ENCODE measurements around the gene CYS1.
"Not testable (repeated sequence)": the region's sequence is repeated elsewhere in the genome, so short reads cannot be mapped to it uniquely, and the experiment has no call there.

CYS1 gene

DNA sequence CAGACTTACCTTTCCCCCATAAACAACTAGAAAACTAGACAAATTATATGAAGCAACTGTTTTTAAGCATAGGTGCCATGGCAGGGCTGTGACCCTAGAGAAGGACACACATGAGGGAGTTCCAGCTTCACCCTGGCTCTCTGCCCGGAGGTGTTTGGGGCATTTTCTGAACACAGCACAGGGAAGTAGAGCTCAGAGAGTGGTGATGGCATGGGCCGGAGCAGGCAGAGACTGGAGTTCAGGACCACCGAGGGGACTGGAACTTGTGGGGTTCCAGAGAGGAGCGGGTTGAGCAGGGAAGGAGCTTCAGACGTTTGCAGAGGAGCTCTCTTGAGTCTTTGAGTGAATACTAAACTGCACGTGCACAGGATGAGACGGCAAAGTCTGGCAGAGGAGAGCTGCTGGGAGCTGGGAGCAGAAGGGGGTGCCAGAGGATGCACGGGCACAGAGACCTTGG lies 63.4 kb downstream of the CYS1 start:
- peaks cover 9% of the 10 kb centered on the region for H3K4me1 ChIP-seq (ENCODE audit: insufficient read depth, poor library complexity, severe bottlenecking)
- no peaks in the 10 kb centered on the region for H3K27me3 ChIP-seq (ENCODE audit: insufficient read depth, poor library complexity, severe bottlenecking)
- no peak overlapping the region for H3K27ac ChIP-seq (ENCODE audit: poor library complexity, severe bottlenecking)
- no peak overlapping the region for H3K4me3 ChIP-seq (ENCODE audit: severe bottlenecking)
- DNase-seq (ENCODE audit: low spot score) = no peak
- no peak for ATAC-seq (ENCODE audit: low read depth)
- no peaks in the 10 kb centered on the region for H3K9me3 ChIP-seq (ENCODE audit: severe bottlenecking)
- TF ChIP-seq, protein P1, sequence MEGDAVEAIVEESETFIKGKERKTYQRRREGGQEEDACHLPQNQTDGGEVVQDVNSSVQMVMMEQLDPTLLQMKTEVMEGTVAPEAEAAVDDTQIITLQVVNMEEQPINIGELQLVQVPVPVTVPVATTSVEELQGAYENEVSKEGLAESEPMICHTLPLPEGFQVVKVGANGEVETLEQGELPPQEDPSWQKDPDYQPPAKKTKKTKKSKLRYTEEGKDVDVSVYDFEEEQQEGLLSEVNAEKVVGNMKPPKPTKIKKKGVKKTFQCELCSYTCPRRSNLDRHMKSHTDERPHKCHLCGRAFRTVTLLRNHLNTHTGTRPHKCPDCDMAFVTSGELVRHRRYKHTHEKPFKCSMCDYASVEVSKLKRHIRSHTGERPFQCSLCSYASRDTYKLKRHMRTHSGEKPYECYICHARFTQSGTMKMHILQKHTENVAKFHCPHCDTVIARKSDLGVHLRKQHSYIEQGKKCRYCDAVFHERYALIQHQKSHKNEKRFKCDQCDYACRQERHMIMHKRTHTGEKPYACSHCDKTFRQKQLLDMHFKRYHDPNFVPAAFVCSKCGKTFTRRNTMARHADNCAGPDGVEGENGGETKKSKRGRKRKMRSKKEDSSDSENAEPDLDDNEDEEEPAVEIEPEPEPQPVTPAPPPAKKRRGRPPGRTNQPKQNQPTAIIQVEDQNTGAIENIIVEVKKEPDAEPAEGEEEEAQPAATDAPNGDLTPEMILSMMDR (IDR thresholded peaks at IDR 0.05; ENCODE audit: poor library complexity, severe bottlenecking) = no peak
- no peaks in the 10 kb centered on the region for H3K36me3 ChIP-seq (ENCODE audit: low read depth)

DNA sequence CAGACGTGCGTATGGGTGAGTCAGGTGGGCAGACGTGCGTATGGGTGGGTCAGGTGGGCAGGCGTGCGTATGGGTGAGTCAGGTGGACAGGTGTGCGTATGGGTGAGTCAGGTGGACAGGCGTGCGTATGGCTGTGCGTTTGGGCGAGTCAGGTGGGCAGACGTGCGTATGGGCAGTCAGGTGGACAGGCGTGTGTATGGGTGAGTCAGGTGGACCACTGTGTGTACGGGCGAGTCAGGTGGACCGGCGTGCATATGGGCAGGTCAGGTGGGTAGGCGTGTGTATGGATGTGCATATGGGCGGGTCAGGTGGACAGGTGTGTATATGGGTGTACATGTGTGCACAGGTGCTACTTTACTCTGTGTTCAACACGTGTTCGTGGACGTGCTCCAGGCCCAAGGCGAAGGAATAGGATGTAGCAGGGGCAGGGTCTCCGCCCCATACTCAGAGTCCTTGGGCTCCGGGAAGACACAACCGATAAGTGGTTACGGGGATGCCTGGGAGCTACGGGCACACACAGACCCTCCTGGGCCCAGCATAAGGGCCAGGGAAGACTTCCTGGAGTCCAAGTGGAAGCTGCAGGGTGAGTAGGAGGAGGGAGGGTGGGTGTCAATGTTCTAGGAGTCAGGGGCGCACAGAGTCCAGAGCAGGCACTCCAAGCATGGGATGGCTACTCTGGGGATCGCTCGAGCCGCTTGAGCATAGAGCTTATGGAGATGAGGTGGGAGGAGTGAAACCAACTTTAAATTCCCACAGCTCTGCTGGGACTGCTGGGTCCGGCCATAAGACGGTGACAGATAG lies 64.0 kb downstream of the CYS1 start:
- no peaks in the 10 kb centered on the region for H3K27me3 ChIP-seq (ENCODE audit: insufficient read depth, poor library complexity, severe bottlenecking)
- no peaks in the 10 kb centered on the region for H3K9me3 ChIP-seq (ENCODE audit: severe bottlenecking)
- H3K36me3 ChIP-seq (ENCODE audit: low read depth) = no peaks in the 10 kb centered on the region
- ATAC-seq (ENCODE audit: low read depth) (no peak; the same call in 2 of the 3 replicates), DNase-seq (ENCODE audit: low spot score) (no peak)
- TF ChIP-seq, protein P1 (IDR thresholded peaks at IDR 0.05; ENCODE audit: poor library complexity, severe bottlenecking) = no peak
- peaks cover 9% of the 10 kb centered on the region for H3K4me1 ChIP-seq (ENCODE audit: insufficient read depth, poor library complexity, severe bottlenecking)
- no peak overlapping the region for H3K4me3 ChIP-seq (ENCODE audit: severe bottlenecking)
- H3K27ac ChIP-seq (ENCODE audit: poor library complexity, severe bottlenecking) = no peak overlapping the region

DNA sequence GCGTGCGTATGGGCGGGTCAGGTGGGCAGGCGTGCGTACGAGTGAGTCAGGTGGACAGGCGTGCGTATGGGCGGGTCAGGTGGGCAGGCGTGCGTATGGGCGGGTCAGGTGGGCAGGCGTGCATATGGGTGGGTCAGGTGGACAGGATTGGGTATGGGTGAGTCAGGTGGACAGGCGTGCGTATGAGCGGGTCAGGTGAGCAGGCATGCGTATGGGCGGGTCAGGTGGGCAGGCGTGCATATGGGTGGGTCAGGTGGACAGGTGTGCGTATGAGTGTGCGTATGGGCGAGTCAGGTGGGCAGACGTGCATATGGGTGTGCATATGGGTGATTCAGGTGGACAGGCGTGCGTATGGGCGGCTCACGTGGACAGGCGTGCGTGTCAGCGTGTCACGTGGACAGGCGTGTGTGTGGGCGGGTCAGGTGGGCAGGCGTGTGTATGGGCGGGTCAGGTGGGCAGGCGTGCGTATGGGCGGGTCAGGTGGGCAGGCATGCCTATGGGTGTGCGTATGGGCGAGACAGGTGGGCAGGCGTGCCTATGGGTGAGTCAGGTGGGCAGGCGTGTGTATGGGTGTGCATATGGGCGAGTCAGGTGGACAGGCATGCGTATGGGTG lies 64.7 kb downstream of the CYS1 start:
- H3K4me1 ChIP-seq (ENCODE audit: insufficient read depth, poor library complexity, severe bottlenecking); H3K4me3 ChIP-seq (ENCODE audit: severe bottlenecking); H3K27me3 ChIP-seq (ENCODE audit: insufficient read depth, poor library complexity, severe bottlenecking); H3K36me3 ChIP-seq (ENCODE audit: low read depth); DNase-seq (ENCODE audit: low spot score); ATAC-seq (ENCODE audit: low read depth); H3K9me3 ChIP-seq (ENCODE audit: severe bottlenecking); H3K27ac ChIP-seq (ENCODE audit: poor library complexity, severe bottlenecking): not testable (repeated sequence)

DNA sequence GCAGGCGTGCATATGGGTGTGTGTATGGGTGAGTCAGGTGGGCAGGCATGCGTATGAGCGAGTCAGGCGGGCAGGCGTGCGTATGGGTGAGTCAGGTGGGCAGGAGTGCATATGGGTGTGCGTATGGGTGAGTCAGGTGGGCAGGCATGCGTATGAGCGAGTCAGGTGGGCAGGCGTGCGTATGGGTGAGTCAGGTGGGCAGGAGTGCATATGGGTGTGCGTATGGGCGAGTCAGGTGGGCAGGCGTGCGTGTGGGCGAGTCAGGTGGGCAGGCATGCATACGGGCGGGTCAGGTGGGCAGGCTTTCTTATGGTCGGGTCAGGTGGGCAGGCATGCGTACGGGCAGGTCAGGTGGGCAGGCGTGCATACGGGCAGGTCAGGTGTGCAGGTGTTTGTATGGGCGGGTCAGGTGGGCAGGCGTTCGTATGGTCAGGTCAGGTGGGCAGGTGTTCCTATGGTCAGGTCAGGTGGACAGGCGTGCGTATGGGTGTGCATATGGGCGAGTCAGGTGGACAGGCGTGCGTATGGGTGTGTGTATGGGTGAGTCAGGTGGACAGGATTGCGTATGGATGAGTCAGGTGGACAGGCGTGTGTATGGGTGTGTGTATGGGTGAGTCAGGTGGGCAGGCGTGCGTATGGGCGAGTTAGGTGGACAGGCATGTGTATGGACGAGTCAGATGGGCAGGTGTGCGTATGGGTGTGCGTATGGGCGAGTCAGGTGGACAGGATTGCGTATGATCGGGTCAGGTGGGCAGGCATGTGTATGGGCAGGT lies 65.6 kb downstream of the CYS1 start:
- H3K4me1 ChIP-seq (ENCODE audit: insufficient read depth, poor library complexity, severe bottlenecking) = peaks cover 9% of the 10 kb centered on the region
- TF ChIP-seq, protein P1 (IDR thresholded peaks at IDR 0.05; ENCODE audit: poor library complexity, severe bottlenecking) = no peak

DNA sequence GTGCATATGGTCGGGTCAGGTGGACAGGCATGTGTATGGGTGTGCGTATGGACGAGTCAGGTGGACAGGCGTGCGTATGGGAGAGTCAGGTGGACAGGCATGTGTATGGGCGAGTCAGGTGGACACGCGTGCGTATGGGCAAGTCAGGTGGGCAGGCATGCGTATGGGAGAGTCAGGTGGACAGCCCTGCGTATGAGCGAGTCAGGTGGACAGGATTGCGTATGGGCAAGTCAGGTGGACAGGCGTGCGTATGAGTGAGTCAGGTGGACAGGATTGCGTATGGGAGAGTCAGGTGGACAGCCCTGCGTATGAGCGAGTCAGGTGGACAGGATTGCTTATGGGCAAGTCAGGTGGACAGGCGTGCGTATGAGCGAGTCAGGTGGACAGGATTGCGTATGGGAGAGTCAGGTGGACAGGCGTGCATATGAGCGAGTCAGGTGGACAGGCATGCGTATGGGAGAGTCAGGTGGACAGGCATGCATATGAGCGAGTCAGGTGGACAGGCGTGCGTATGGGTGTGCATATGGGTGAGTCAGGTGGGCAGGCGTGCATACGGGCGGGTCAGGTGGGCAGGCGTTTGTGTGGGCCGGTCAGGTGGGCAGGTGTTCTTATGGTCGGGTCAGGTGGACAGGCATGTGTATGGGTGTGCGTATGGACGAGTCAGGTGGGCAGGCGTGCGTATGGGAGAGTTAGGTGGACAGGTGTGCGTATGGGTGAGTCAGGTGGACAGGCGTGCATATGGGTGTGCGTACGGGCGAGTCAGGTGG lies 66.4 kb downstream of the CYS1 start:
- not testable (repeated sequence) for H3K4me1 ChIP-seq (ENCODE audit: insufficient read depth, poor library complexity, severe bottlenecking); DNase-seq (ENCODE audit: low spot score); H3K4me3 ChIP-seq (ENCODE audit: severe bottlenecking); ATAC-seq (ENCODE audit: low read depth); H3K36me3 ChIP-seq (ENCODE audit: low read depth); H3K27me3 ChIP-seq (ENCODE audit: insufficient read depth, poor library complexity, severe bottlenecking); H3K9me3 ChIP-seq (ENCODE audit: severe bottlenecking); H3K27ac ChIP-seq (ENCODE audit: poor library complexity, severe bottlenecking)

More for the DNA sequence above, 65.6 kb downstream of the CYS1 start:
- Histone ChIP-seq H3K27ac (ENCODE audit: poor library complexity, severe bottlenecking) (no peak overlapping the region), H3K27me3 (ENCODE audit: insufficient read depth, poor library complexity, severe bottlenecking) (no peaks in the 10 kb centered on the region), H3K9me3 (ENCODE audit: severe bottlenecking) (no peaks in the 10 kb centered on the region), H3K36me3 (ENCODE audit: low read depth) (no peaks in the 10 kb centered on the region), H3K4me3 (ENCODE audit: severe bottlenecking) (no peak overlapping the region)
- DNase-seq (ENCODE audit: low spot score) (no peak), ATAC-seq (ENCODE audit: low read depth) (peak; percentile 56)
